Inferior parietal cortex (tissue), 1 donor: ENCODE results near the gene LYST.

Source experiments
- DNase-seq: peaks from one replicate; pipeline ENCODE4 v3.0.0-alpha.2; 2016; ENCODE audit errors: extremely low spot score

The LYST gene

DNA sequence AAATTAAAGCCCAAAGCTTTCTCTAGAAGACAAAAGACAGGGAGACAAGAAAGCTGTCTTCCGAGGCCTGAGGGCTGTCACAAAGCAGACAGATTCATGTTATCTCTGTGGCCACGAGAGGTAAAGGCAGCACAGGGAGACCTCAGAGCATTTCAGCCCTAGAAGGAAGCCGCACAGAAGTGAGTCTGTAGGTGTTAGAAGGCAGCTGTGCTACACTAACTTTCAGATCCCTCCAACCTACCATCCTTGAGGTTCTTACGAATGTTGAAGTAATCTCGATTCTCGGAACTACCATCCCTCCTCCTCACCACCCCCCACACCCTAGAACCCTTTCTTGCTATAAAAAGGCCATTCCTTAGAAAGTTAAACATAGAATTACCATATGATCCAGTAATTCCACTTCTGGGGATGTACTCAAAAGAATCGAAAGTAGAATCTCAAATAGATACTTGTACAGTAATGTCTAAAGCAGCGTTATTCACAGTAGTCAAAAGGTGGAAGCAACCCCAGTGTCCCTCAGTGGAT lies 21.5 kb upstream of the LYST start:
- no peak for DNase-seq

DNA sequence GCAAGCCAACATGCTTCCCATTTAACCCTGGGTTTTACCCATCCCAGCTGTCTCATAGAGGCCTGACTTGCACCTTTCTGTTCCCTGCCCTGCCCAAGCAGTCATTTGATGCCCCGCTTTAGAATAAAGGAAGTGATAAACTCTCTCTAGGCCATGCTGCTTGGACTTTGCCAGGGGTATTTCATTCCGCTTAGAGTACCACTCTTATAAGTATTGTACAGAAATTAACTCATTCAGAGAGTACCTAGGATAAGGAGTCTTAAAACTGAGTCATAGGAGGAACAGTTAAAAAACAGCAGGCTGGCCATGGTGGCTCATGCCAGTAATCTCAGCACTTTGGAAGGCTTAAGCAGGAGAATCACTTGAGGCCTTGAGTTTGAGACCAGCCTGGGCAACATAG lies 21.0 kb upstream of the LYST start:
- no peak for DNase-seq

DNA sequence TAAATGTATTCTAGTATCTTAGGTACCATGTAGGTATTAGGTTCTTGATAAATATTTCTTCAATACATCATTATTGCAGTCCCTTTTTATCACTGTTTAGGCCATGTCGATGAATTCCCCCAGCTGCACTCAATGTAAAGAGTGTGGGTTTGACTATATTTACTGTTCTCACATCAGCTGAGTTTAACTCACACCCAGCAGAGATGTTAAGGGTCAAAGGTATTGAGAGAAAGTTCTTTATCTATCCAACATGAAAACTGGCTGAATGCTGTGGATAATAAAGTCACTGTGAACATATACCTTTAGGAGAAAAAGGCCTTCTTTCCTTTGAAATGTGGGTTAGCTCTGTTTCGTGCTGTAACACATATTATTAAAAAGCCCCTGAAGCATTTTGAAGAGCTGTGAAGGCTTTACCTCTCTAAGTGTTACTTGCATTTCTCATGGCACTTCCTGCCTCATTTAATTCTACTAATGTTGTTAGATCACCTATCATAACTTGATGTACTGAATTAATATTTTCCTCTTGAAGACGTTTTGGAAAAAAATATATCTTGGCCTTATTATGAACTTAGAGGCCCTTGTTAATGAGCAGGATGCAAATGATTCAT lies 19.1 kb upstream of the LYST start:
- DNase-seq, result no peak

- DNase-seq, result peak; percentile 87
Measured at GRCh38 chr1:235883261-235883927, 16.7 kb upstream of the LYST start.

GRCh38 chr1:235882816-235883215 lies 16.1 kb upstream of the LYST start:
- no peak for DNase-seq

- no peak for DNase-seq
Measured at GRCh38 chr1:235881930-235882700, 15.4 kb upstream of the LYST start.

DNA sequence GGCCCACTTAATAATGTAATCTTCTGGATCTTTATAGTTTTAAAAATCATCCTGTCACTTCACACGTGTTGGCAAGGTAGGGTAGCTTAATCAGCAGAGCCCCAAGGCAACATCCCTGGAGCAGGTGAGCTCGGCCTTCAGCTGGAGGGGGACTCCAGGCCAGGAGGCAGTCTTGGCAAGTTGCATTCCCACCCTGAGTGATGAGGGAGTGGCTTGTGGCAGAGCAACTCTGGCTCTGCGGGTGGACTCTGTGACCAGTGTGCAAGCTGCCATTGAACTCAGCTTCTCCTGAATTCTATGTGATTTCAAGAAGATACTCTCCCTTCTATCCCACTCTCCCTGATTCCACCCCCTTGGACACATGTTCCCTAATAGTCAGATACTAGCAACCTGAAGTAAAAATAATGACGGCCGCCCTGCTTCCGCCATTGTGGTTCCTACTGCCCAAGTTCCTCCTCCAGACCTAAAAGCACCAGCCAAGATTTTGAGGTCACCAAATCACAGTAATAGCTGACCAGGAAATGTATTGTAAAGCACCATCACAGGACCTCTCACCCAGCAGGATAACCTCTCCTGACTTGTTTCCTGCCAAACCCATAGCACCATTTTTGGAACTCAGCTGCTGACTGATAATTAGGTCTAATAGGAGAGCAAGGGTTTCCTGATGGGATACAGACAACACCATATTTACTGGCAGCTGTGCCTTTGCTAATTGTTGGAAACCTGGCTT lies 11.5 kb upstream of the LYST start:
- no peak for DNase-seq

DNA sequence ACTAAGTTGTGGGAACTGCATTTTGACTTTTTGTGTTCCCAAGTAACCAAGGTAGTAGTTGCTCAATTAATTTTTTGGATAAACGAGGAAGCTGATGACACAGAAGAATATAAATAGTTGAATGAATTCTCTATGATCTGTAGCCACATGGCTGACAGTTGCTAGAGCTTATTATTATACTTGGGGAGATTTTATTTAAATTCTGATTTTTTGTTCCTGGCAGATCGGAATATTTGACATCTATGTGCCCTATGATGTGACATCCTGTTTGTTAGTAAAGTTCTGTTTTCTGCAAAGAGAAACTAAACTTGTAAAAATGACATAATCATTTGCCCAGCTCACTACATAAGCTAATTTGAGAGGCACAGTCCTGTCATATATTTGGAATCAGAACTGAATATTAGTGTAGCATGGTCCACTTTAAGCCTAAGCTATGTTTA lies 9.7 kb upstream of the LYST start:
- DNase-seq, result no peak

DNA sequence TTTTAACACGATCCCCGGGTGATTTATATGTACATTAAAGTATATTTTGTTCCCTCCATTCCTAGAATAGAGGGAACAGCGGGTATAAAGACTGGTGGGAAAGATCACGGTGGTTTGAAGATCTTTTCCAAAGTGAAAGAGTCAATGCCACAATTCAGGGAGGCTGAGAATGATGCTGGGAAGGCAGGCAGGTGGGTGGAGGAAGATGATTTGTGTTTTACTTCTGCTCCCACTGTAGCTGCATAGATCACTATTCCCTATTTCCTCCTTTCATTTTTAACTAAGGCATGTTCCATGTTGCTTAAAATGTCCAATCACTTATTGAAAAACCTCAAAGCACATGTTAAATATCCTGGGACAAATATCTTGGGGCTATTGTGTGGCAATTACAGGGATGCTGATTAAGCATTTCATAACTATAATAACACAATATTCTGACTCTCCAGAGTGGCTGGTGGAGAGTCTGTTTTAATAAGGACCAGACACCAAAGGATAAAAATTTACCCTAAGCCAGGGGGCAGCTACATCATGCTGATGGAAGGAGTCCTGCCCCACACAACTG lies 8.4 kb upstream of the LYST start:
- no peak for DNase-seq

DNA sequence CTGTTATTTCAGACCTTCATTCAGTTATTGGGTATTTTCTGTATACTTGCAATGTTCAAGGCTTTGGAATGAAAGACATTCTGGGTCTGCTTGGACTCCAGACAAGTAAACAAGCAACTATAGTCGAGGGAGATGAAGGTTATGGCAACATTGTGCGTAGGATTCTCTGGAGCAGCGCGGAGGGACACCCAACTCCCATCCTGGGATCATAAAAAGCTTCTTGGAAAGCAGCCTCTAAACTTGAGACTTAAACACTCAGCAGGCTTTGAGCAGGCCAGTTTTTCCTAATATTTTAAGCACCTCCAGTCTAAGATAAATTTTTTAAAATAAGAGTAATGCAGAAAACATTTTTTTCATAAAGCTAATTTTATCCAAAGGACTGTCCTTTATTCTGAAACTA lies 7.6 kb upstream of the LYST start:
- DNase-seq, result no peak

GRCh38 chr1:235873571-235873970 lies 6.9 kb upstream of the LYST start:
- no peak for DNase-seq

DNA sequence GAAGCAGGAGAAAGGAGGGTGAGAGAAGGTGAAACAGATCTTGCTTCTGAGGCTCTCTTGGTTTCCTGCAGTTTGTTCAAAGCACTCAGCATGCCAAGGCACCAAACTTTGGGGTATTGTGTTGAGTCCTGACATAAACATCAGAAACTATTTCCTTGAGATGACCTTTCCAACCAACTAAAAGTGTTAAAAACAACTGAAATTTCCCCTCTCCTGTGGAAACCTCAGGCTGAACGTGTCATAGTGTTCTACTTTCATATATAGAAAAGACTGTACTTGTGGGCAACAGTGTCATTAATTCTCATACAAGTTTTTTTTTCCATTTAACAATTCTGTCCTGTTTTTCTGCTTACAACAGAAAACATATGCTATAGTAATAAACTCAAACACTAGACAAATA lies 6.3 kb upstream of the LYST start:
- DNase-seq, result no peak

DNA sequence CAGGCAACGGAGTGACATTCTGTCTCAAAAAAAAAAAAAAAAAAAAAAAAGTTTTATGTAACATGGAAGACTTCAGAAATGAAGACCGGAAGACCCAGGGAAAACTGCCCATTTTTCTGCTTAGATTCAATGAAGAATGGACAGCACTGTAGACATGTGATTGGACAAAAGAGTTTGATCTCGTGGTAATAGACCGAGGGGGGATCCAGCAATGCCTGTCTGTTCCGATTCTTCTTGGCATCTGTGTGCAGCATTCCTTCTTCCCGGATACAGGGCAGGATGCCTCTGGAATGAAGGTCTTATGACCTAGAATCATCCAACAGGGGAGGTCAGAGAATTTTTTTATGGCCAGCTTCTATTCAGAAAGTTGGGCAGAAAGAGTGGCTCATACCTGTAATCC lies 5.6 kb upstream of the LYST start:
- DNase-seq, result no peak

GRCh38 chr1:235867903-235868469 lies 1.3 kb upstream of the LYST start:
- no peak for DNase-seq

GRCh38 chr1:235866913-235867845 lies 473 bp upstream of the LYST start:
- DNase-seq, result peak; percentile 97

DNA sequence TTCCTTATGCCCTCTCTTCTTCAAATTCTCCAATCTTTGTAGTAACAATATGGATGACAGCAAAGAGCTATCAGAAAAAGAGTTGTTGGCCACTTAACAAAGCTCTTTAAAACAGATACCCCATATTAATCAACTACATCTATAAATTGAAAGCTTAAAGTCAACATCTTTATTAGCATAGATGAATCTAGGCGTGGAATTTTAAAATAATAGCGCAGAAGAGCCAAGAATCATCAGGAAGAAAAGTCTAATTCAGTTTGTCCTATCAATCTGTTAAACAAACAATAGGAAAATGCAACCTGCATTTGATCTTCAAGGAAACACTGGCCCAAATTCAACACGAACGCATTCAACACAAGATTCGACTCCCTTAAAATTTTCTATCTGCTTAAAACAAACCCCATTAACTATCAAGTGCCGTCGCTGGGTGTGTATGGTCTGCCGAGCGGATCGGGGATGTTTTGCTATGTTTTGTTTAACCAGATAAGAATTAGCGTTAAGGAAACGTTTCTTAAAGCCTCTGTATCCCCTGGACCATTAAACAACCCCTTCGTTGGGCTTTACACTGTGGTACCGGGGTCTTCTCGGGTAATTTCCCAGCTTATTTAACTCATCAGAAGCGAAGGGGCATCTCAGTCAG lies 1.0 kb downstream of the LYST start:
- DNase-seq, result peak; percentile 42

DNA sequence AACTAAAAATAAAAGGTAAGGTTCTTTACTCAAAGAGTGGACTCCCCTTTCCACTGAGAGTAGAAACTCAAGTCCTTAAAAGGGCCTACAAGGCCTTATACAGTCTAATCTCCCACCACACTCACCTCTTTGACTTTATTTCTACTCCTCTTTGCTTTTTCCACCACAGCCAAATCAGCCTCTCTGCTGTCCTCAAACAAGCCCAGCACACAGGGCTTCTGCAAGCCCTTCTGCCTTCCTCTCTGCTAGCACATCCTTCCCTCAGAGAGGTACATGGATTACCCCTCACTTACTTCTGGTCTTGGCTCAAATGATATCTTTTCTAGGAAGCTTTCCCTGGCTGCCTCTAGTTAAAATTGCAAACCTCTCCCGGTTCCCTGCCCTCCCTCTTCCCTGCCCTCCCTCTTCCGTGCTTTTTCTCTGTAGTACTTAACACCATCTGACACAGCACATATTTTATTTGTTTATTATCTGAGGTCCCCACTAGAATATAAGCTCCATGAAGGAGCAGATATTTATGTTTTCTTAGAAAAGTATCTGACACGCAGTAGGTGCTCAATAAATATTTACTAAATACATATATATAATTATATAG lies 1.7 kb downstream of the LYST start:
- no peak for DNase-seq

DNA sequence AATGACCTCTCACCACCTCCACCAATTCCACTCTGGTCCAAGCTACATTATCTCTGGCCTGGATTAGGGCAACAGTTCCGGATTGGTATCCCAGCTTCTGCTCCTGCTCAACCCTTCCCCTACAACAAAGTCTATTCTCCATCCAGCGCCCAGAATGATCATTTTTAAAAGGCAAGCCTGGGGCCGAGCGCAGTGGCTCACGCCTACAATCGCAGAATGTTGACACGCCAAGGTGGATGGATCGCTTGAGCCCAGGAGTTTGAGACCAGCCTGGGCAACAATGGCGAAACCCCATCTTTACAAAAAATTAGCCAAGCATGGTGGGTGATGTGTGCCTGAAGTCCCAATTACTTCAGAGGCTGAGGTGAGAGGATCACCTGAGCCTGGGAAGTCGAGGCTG lies 2.2 kb downstream of the LYST start:
- DNase-seq, result no peak

- no peak for DNase-seq
Measured at GRCh38 chr1:235863699-235864093, 3.0 kb downstream of the LYST start.
